GM19238 (cell line): Measurements from ENCODE around the gene ACP7.
"Not testable (repeated sequence)": the region's sequence is repeated elsewhere in the genome, so short reads cannot be mapped to it uniquely, and the experiment has no call there.

Experiments used
- DNase-seq: peaks from one replicate; pipeline ENCODE4 v3.0.0; 2011; ENCODE audit warnings: low spot score; ENCODE audit not compliant: insufficient read length

The ACP7 gene

GRCh38 chr19:39131255-39131755 lies 47.1 kb downstream of the ACP7 start:
- DNase-seq: no peak

- no peak for DNase-seq
These were observed 48.3 kb downstream of the ACP7 start for GRCh38 chr19:39132344-39132969.

- DNase-seq: no peak
These were observed 49.5 kb downstream of the ACP7 start for GRCh38 chr19:39133431-39134270.

- no peak for DNase-seq
These were observed 51.5 kb downstream of the ACP7 start for GRCh38 chr19:39135701-39136100.

GRCh38 chr19:39136225-39136940 lies 52.2 kb downstream of the ACP7 start:
- DNase-seq: no peak

- no peak for DNase-seq
These were observed 53.0 kb downstream of the ACP7 start for GRCh38 chr19:39137131-39137530.

GRCh38 chr19:39138221-39139211 lies 54.3 kb downstream of the ACP7 start:
- no peak for DNase-seq

- no peak for DNase-seq
These were observed 55.2 kb downstream of the ACP7 start for GRCh38 chr19:39139305-39139874.

GRCh38 chr19:39139971-39140453 lies 55.8 kb downstream of the ACP7 start:
- DNase-seq: no peak

- no peak for DNase-seq
These were observed 56.4 kb downstream of the ACP7 start for GRCh38 chr19:39140594-39140993.

- no peak for DNase-seq
These were observed 57.8 kb downstream of the ACP7 start for GRCh38 chr19:39141929-39142328.

- no peak for DNase-seq
These were observed 58.5 kb downstream of the ACP7 start for GRCh38 chr19:39142630-39143029.

GRCh38 chr19:39143757-39144289 lies 59.7 kb downstream of the ACP7 start:
- DNase-seq: not testable (repeated sequence)

GRCh38 chr19:39144290-39145071 lies 60.3 kb downstream of the ACP7 start:
- no peak for DNase-seq

- no peak for DNase-seq
These were observed 61.2 kb downstream of the ACP7 start for GRCh38 chr19:39145180-39145953.

GRCh38 chr19:39146091-39146490 lies 61.9 kb downstream of the ACP7 start:
- no peak for DNase-seq

GRCh38 chr19:39146686-39147450 lies 62.7 kb downstream of the ACP7 start:
- DNase-seq: no peak

- DNase-seq: no peak
These were observed 63.3 kb downstream of the ACP7 start for GRCh38 chr19:39147480-39147879.
